ENCODE data around the gene IFNL3. TPM values are rescaled to one million over a fixed set of nuclear protein-coding genes. Genes with fewer than 3 reads are reported as not detected.
"Not testable (repeated sequence)": the region's sequence is repeated elsewhere in the genome, so short reads cannot be mapped to it uniquely, and the experiment has no call there.

The IFNL3 gene
- total RNA-seq, 1 donor from 2014 or later = not detected

DNA sequence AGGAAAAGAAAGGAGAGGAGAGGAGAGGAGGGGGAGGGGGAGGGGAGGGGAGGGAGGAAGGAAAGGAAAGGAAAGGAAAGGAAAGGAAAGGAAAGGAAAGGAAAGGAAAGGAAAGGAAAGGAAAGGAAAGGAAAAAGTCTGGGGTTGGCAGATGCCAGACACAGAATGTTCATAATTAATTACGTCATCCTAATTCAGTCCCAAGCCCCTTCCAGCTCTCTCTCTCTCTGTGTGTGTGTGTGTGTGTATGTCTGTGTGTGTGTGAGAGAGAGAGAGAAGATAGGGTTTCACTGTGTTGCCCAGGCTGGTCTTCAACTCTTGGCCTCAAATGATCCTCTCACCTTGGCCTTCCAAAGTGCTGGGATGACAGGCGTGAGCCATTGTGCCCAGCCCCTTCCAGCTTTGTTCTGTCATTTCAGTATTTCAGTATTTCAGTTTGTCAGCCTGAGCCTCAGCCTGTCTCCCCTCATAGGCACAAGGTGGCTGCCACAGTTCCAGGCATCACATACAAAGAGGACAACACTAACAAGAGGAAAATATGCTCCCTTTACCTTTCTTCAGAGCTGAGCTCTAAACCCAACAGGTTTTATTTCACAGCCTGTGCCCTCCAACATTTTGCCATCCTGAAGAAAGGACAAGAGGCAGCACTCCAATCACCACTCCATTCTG is 14.6 kb downstream of the IFNL3 start:
- peaks cover 73% of the 10 kb centered on the region for H3K27me3 Mint-ChIP-seq (ENCODE audit: low read depth)
- H3K9me3 Mint-ChIP-seq = no peaks in the 10 kb centered on the region
- no peak overlapping the region for H3K27ac Mint-ChIP-seq (ENCODE audit: unreplicated experiment)

DNA sequence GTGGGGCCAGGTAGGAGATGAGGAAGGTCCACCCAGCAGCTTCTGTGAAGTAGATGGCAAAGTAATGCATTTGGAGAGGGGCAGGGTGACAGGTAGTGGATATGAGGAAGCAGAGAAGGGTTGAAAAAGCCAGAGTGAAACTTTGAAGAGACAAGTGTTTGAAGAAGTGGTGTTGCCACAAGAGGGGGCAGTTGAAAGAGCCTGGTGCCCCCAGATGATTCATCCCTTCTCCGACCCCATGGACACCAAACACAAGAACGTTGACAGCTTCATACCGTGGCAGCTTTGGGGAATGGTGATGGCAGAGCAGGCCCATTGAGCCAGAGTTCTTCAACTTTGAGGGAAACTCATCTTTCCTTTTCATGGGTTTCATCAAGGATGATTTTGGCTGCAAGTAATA is 19.9 kb downstream of the IFNL3 start:
- Mint-ChIP-seq H3K9me3 (no peaks in the 10 kb centered on the region), H3K4me1 (no peaks in the 10 kb centered on the region), H3K27ac (ENCODE audit: unreplicated experiment) (no peak overlapping the region), H3K36me3 (ENCODE audit: low read depth) (no peaks in the 10 kb centered on the region), H3K27me3 (ENCODE audit: low read depth) (peaks cover 72% of the 10 kb centered on the region), H3K4me3 (no peak overlapping the region)
- no peak for DNase-seq (ENCODE audit: low read depth, low spot score)
- TF ChIP-seq, protein P1, sequence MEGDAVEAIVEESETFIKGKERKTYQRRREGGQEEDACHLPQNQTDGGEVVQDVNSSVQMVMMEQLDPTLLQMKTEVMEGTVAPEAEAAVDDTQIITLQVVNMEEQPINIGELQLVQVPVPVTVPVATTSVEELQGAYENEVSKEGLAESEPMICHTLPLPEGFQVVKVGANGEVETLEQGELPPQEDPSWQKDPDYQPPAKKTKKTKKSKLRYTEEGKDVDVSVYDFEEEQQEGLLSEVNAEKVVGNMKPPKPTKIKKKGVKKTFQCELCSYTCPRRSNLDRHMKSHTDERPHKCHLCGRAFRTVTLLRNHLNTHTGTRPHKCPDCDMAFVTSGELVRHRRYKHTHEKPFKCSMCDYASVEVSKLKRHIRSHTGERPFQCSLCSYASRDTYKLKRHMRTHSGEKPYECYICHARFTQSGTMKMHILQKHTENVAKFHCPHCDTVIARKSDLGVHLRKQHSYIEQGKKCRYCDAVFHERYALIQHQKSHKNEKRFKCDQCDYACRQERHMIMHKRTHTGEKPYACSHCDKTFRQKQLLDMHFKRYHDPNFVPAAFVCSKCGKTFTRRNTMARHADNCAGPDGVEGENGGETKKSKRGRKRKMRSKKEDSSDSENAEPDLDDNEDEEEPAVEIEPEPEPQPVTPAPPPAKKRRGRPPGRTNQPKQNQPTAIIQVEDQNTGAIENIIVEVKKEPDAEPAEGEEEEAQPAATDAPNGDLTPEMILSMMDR (conservative IDR thresholded peaks at IDR 0.05) = no peak

More for the DNA sequence above, 14.6 kb downstream of the IFNL3 start:
- no peak overlapping the region for H3K4me3 Mint-ChIP-seq
- TF ChIP-seq, protein P1 (conservative IDR thresholded peaks at IDR 0.05) = no peak
- H3K36me3 Mint-ChIP-seq (ENCODE audit: low read depth) = no peaks in the 10 kb centered on the region
- H3K4me1 Mint-ChIP-seq = no peaks in the 10 kb centered on the region
- no peak for DNase-seq (ENCODE audit: low read depth, low spot score)

DNA sequence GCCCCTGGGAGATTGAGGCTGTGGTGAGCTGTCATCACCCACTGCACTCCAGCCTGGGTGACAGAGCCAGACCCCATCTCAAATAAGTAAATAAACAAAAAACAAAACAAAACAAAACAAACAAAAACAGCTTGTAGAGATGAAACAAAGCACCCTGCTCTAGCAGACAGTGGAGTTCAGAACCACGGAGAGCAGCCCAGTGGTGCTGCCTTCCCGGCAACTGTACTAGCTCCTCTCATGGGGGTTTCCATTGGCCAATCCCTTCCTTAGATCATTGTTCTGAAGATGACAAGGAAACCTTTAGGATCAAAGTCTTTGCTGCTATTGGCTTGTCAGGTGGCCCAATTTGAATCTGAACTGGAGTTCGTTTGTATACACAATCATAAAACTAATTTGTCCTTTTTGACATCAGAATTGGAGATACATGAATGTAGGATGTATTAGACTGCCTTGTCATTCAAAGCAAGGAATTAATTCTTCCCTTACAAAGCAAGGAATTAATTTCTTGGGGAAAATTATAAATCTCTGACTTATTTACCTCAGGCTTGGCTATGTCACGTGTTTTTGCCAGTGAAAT is 21.0 kb downstream of the IFNL3 start:
- Mint-ChIP-seq H3K36me3 (ENCODE audit: low read depth) (no peaks in the 10 kb centered on the region), H3K27me3 (ENCODE audit: low read depth) (peaks cover 72% of the 10 kb centered on the region), H3K9me3 (no peaks in the 10 kb centered on the region), H3K4me3 (no peak overlapping the region), H3K27ac (ENCODE audit: unreplicated experiment) (no peak overlapping the region), H3K4me1 (no peaks in the 10 kb centered on the region)
- DNase-seq (ENCODE audit: low read depth, low spot score) = no peak
- TF ChIP-seq, protein P1 (conservative IDR thresholded peaks at IDR 0.05) = no peak

DNA sequence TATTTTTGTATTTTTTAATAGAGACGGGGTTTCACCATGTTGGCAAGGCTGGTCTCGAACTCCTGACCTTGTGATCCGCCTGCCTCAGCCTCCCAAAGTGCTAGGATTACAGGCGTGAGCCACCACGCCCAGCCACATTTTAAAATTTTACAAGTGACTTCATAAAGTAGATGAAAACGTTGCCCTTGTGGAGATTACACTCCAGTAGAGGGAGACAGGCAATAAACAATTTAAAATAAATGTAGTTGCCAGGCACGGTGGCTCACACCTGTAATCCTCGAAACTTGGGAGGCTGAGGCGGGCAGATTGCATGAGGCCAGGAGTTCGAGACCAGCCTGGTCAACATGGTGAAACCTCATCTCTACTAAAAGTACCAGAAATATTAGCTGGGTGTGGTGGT is 25.7 kb downstream of the IFNL3 start:
- not testable (repeated sequence) for H3K4me1 Mint-ChIP-seq; H3K36me3 Mint-ChIP-seq (ENCODE audit: low read depth); H3K4me3 Mint-ChIP-seq; DNase-seq (ENCODE audit: low read depth, low spot score); H3K27ac Mint-ChIP-seq (ENCODE audit: unreplicated experiment); H3K9me3 Mint-ChIP-seq
- H3K27me3 Mint-ChIP-seq (ENCODE audit: low read depth) = peaks cover 55% of the 10 kb centered on the region

DNA sequence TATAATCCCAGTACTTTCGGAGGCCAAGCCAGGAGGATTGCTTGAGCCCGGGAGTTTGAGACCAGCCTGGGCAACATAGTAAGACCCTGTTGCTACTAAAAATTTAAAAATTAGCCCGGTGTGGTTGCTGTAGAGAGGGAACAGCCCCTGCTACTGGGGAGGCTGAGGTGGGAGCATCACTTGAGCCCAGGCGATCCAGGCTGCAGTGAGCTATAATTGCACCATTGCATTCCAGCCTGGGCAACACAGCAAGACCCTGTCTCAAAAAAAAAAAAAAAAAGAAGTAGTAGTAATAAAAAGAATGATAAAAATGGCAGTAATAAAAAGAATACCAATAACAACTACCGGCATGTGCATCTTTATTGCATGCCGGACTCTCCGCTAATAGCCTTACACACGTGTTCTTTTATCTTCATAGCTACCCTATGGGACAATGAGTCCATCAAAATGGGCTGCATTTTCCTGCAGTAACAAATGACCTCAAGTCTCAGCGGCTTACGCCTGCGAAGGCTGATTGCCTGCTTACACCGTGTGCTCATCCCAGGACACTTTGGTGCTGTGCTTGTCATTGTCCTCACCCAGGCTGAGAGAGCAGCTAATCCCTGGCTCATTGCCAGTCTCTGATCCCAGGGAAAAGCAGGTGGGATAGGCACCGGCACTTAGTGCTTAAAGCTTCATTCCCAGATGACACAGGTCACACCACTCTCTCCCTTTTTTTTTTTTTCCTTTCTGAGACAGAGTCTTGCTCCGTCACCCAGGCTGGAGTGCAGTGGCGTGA is 26.4 kb downstream of the IFNL3 start:
- H3K27me3 Mint-ChIP-seq (ENCODE audit: low read depth) = peaks cover 49% of the 10 kb centered on the region

More for the DNA sequence above, 26.4 kb downstream of the IFNL3 start:
- Mint-ChIP-seq H3K4me3 (no peak overlapping the region), H3K27ac (ENCODE audit: unreplicated experiment) (no peak overlapping the region), H3K9me3 (no peaks in the 10 kb centered on the region), H3K4me1 (no peaks in the 10 kb centered on the region), H3K36me3 (ENCODE audit: low read depth) (no peaks in the 10 kb centered on the region)
- no peak for DNase-seq (ENCODE audit: low read depth, low spot score)
- TF ChIP-seq, protein P1 (conservative IDR thresholded peaks at IDR 0.05) = no peak

All from neural crest cell (in vitro differentiated cells).